T-helper 9 cell (primary cell): ENCODE measurements around the gene SPC24.
A peak's percentile ranks its signal among the peaks of the same experiment; 100 is the strongest.

Experiments used
- DNase-seq: peaks from one replicate; pipeline ENCODE4 v3.0.0-alpha.2; 2020
- total RNA-seq, 2 donors: gene quantifications; one replicate each; lab custom pipeline; 2026; lab: John Stamatoyannopoulos, UW

Gene SPC24
- total RNA-seq: 0.35 to 0.72 reads per million in 2 donors

GRCh38 chr19:11155373-11156120 lies at the start of gene SPC24:
SPC24 (minus strand) TSS chr19:11155782; CDS start chr19:11155776, 6 bp downstream.
- peak; percentile 71 for DNase-seq

GRCh38 chr19:11204943-11205349 lies 49.4 kb upstream of the SPC24 start:
- no peak for DNase-seq

GRCh38 chr19:11204076-11204602 lies 48.6 kb upstream of the SPC24 start:
- DNase-seq: no peak

- DNase-seq: peak; percentile 41
Measured at GRCh38 chr19:11203194-11204075, 47.9 kb upstream of the SPC24 start.

- DNase-seq: no peak
Measured at GRCh38 chr19:11202488-11203193, 47.1 kb upstream of the SPC24 start.

GRCh38 chr19:11201791-11202190 lies 46.2 kb upstream of the SPC24 start:
- no peak for DNase-seq

GRCh38 chr19:11200931-11201330 lies 45.3 kb upstream of the SPC24 start:
- DNase-seq: no peak

- no peak for DNase-seq
Measured at GRCh38 chr19:11200015-11200574, 44.5 kb upstream of the SPC24 start.

GRCh38 chr19:11199517-11199916 lies 43.9 kb upstream of the SPC24 start:
- DNase-seq: no peak

- no peak for DNase-seq
Measured at GRCh38 chr19:11198769-11199424, 43.3 kb upstream of the SPC24 start.

GRCh38 chr19:11198175-11198534 lies 42.6 kb upstream of the SPC24 start:
- DNase-seq: no peak

- DNase-seq: peak; percentile 72
Measured at GRCh38 chr19:11197291-11198174, 42.0 kb upstream of the SPC24 start, which contains the start of gene KANK2. KANK2 (minus strand) TSS chr19:11197545; CDS start chr19:11194511, 3,034 bp downstream.

GRCh38 chr19:11196406-11197287 lies 41.1 kb upstream of the SPC24 start:
- DNase-seq: no peak

- no peak for DNase-seq
Measured at GRCh38 chr19:11195681-11196080, 40.1 kb upstream of the SPC24 start.

- DNase-seq: no peak
Measured at GRCh38 chr19:11194656-11195558, 39.3 kb upstream of the SPC24 start.

- no peak for DNase-seq
Measured at GRCh38 chr19:11194173-11194572, 38.6 kb upstream of the SPC24 start.

- DNase-seq: no peak
Measured at GRCh38 chr19:11192957-11193939, 37.7 kb upstream of the SPC24 start.
